IPS-NIHi7 (cell line): ENCODE data around the gene OR4X1.
A peak's percentile ranks its signal among the peaks of the same experiment; 100 is the strongest.
"Not testable (repeated sequence)": the region's sequence is repeated elsewhere in the genome, so short reads cannot be mapped to it uniquely, and the experiment has no call there.

Source experiments
- DNase-seq: peaks from one replicate; pipeline ENCODE4 v3.0.0; 2012; ENCODE audit warnings: mixed read lengths; ENCODE audit errors: extremely low spot score

The OR4X1 gene

GRCh38 chr11:48263423-48263911 is at the start of gene OR4X1:
Gene OR4X1 (plus strand): TSS chr11:48263861. CDS start chr11:48263861, 0 bp downstream.
- no peak for DNase-seq

- no peak for DNase-seq
These were observed 47.2 kb upstream of the OR4X1 start, which contains the start of gene OR4B1 for GRCh38 chr11:48216510-48216909. Gene OR4B1 (plus strand): TSS chr11:48216810. CDS start chr11:48216810, 0 bp downstream.

- DNase-seq, result no peak
These were observed 34.9 kb upstream of the OR4X1 start for GRCh38 chr11:48228761-48229160.

GRCh38 chr11:48230057-48230456 is 33.6 kb upstream of the OR4X1 start:
- not testable (repeated sequence) for DNase-seq

GRCh38 chr11:48237727-48238126 is 25.9 kb upstream of the OR4X1 start:
- no peak for DNase-seq

GRCh38 chr11:48242501-48242900 is 21.2 kb upstream of the OR4X1 start:
- no peak for DNase-seq

- DNase-seq, result no peak
These were observed 18.9 kb upstream of the OR4X1 start, which contains the start of gene OR4X2 for GRCh38 chr11:48244804-48245203. Gene OR4X2 (plus strand): TSS chr11:48245104. CDS start chr11:48245104, 0 bp downstream.

- DNase-seq, result no peak
These were observed 14.8 kb upstream of the OR4X1 start for GRCh38 chr11:48248902-48249301.

- DNase-seq, result no peak
These were observed 2.1 kb upstream of the OR4X1 start for GRCh38 chr11:48261600-48261999.

GRCh38 chr11:48270621-48271020 is 7.0 kb downstream of the OR4X1 start:
- no peak for DNase-seq

- DNase-seq, result no peak
These were observed 8.9 kb downstream of the OR4X1 start for GRCh38 chr11:48272606-48273005.

GRCh38 chr11:48305923-48306322 is 42.3 kb downstream of the OR4X1 start, which contains the start of gene OR4S1:
Gene OR4S1 (plus strand): TSS chr11:48306223. CDS start chr11:48306223, 0 bp downstream.
- DNase-seq, result no peak

GRCh38 chr11:48307760-48308386 is 44.2 kb downstream of the OR4X1 start:
- peak; percentile 37 for DNase-seq

GRCh38 chr11:48313590-48313989 is 49.9 kb downstream of the OR4X1 start:
- not testable (repeated sequence) for DNase-seq
